ENCODE results near the gene SMIM1. TPM values are rescaled to one million over a fixed set of nuclear protein-coding genes. Genes with fewer than 3 reads are reported as not detected.

The SMIM1 gene
- total and polyA plus RNA-seq, 2 donors (not counting 1 experiment from before 2014, with no cell fraction given) = 2.0 TPM; not detected in 1

- no peaks in the 10 kb centered on the region for H3K4me1 ChIP-seq (ENCODE audit: control insufficient read depth, extremely low read depth, insufficient read depth, low read length)
- H3K4me3 ChIP-seq (replicated peaks in 1 of 4; ENCODE audit: control extremely low read depth in 1 of 4, insufficient read depth in 1 of 4, low read depth in 3 of 4, low read length in 4 of 4) = no peak overlapping the region
- DNase-seq (ENCODE audit: low read depth in 2 of 2) = no peak
- H3K27me3 ChIP-seq (ENCODE audit: control insufficient read depth, insufficient read depth, low read length) = no peaks in the 10 kb centered on the region
- H3K9ac ChIP-seq (ENCODE audit: insufficient read depth, low read length) = no peak overlapping the region
- no peak overlapping the region for H3K27ac ChIP-seq (ENCODE audit: insufficient read depth, low read length)
- H3K36me3 ChIP-seq (ENCODE audit: control insufficient read depth, insufficient read depth, low read length) = peaks cover 24% of the 10 kb centered on the region
- H2AFZ ChIP-seq (ENCODE audit: low read length) = no peak overlapping the region
- H3K9me3 ChIP-seq (ENCODE audit: control insufficient read depth, insufficient read depth, low read depth, low read length) = no peaks in the 10 kb centered on the region
- TF ChIP-seq EZH2 (IDR thresholded peaks at IDR 0.05; ENCODE audit: low read length, missing control alignments) = no peak
- TF ChIP-seq, protein P1, sequence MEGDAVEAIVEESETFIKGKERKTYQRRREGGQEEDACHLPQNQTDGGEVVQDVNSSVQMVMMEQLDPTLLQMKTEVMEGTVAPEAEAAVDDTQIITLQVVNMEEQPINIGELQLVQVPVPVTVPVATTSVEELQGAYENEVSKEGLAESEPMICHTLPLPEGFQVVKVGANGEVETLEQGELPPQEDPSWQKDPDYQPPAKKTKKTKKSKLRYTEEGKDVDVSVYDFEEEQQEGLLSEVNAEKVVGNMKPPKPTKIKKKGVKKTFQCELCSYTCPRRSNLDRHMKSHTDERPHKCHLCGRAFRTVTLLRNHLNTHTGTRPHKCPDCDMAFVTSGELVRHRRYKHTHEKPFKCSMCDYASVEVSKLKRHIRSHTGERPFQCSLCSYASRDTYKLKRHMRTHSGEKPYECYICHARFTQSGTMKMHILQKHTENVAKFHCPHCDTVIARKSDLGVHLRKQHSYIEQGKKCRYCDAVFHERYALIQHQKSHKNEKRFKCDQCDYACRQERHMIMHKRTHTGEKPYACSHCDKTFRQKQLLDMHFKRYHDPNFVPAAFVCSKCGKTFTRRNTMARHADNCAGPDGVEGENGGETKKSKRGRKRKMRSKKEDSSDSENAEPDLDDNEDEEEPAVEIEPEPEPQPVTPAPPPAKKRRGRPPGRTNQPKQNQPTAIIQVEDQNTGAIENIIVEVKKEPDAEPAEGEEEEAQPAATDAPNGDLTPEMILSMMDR (conservative IDR thresholded peaks at IDR 0.05 in 1 of 2, IDR thresholded peaks at IDR 0.05 in 1 of 2; ENCODE audit: low read depth in 1 of 2, low read length in 2 of 2) = no peak
- no peaks in the 10 kb centered on the region for H4K20me1 ChIP-seq (ENCODE audit: control insufficient read depth, extremely low read depth, insufficient read depth, low read length)
- H3K4me2 ChIP-seq (ENCODE audit: extremely low read depth, insufficient read depth, low read length) = no peak overlapping the region
- peaks cover 14% of the 10 kb centered on the region for H3K79me2 ChIP-seq (ENCODE audit: control insufficient read depth, insufficient read depth, low read length)
Observed at GRCh38 chr1:3783651-3784474, 11.3 kb downstream of the SMIM1 start.

- no peak overlapping the region for H2AFZ ChIP-seq (ENCODE audit: low read length)
- no peak overlapping the region for H3K9ac ChIP-seq (ENCODE audit: insufficient read depth, low read length)
- DNase-seq (ENCODE audit: low read depth in 2 of 2) = no peak
- no peak overlapping the region for H3K4me3 ChIP-seq (replicated peaks in 1 of 4; ENCODE audit: control extremely low read depth in 1 of 4, insufficient read depth in 1 of 4, low read depth in 3 of 4, low read length in 4 of 4)
- TF ChIP-seq, protein P1 (conservative IDR thresholded peaks at IDR 0.05 in 1 of 2, IDR thresholded peaks at IDR 0.05 in 1 of 2; ENCODE audit: low read depth in 1 of 2, low read length in 2 of 2) = no peak
- TF ChIP-seq EZH2 (IDR thresholded peaks at IDR 0.05; ENCODE audit: low read length, missing control alignments) = no peak
- no peak overlapping the region for H3K27ac ChIP-seq (ENCODE audit: insufficient read depth, low read length)
- no peaks in the 10 kb centered on the region for H3K9me3 ChIP-seq (ENCODE audit: control insufficient read depth, insufficient read depth, low read depth, low read length)
- no peaks in the 10 kb centered on the region for H4K20me1 ChIP-seq (ENCODE audit: control insufficient read depth, extremely low read depth, insufficient read depth, low read length)
- H3K27me3 ChIP-seq (ENCODE audit: control insufficient read depth, insufficient read depth, low read length) = no peaks in the 10 kb centered on the region
- peaks cover 24% of the 10 kb centered on the region for H3K79me2 ChIP-seq (ENCODE audit: control insufficient read depth, insufficient read depth, low read length)
- H3K4me1 ChIP-seq (ENCODE audit: control insufficient read depth, extremely low read depth, insufficient read depth, low read length) = no peaks in the 10 kb centered on the region
- no peak overlapping the region for H3K4me2 ChIP-seq (ENCODE audit: extremely low read depth, insufficient read depth, low read length)
- peaks cover 21% of the 10 kb centered on the region for H3K36me3 ChIP-seq (ENCODE audit: control insufficient read depth, insufficient read depth, low read length)
Observed at GRCh38 chr1:3785045-3785444, 12.5 kb downstream of the SMIM1 start.

DNA sequence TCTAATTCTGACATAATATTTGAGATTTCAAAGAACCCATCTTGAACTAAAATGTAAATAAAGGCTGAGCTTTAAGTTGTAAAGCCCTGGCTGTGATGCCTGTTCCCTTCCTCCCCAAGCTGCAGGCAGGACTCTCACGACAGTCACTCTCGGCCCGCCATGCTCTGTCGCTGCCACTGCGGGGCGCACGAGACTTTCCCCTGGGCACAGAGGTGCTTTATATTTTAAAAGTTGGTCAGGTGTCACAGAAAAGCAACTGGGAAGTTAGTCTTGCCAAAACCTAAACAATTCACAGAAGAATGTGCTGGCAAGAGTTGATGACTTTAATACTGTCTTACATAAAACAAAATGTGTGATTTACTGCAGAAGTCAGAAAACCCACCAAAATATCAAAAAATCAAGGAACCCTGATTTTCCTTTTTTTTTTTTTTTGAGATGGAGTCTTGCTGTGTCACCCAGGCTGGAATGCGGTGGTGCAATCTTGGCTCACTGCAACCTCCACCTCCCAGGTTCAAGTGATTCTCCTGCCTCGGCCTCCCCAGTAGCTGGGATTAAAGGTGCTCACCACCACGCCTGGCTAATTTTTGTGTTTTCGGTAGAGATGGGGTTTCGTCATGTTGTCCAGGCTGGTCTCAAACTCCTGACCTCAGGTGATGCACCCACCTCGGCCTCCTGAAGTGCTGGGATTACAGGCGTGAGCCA is 13.1 kb downstream of the SMIM1 start:
- TF ChIP-seq EZH2 (IDR thresholded peaks at IDR 0.05; ENCODE audit: low read length, missing control alignments) = no peak
- TF ChIP-seq, protein P1 (conservative IDR thresholded peaks at IDR 0.05 in 1 of 2, IDR thresholded peaks at IDR 0.05 in 1 of 2; ENCODE audit: low read depth in 1 of 2, low read length in 2 of 2) = peak; percentile 12 to 38
- Histone ChIP-seq H3K27ac (ENCODE audit: insufficient read depth, low read length) (no peak overlapping the region), H4K20me1 (ENCODE audit: control insufficient read depth, extremely low read depth, insufficient read depth, low read length) (no peaks in the 10 kb centered on the region), H3K4me2 (ENCODE audit: extremely low read depth, insufficient read depth, low read length) (no peak overlapping the region), H3K9ac (ENCODE audit: insufficient read depth, low read length) (no peak overlapping the region), H3K9me3 (ENCODE audit: control insufficient read depth, insufficient read depth, low read depth, low read length) (no peaks in the 10 kb centered on the region), H3K4me1 (ENCODE audit: control insufficient read depth, extremely low read depth, insufficient read depth, low read length) (no peaks in the 10 kb centered on the region), H3K4me3 (replicated peaks in 1 of 4; ENCODE audit: control extremely low read depth in 1 of 4, insufficient read depth in 1 of 4, low read depth in 3 of 4, low read length in 4 of 4) (no peak overlapping the region), H3K27me3 (ENCODE audit: control insufficient read depth, insufficient read depth, low read length) (no peaks in the 10 kb centered on the region), H3K36me3 (ENCODE audit: control insufficient read depth, insufficient read depth, low read length) (peaks cover 21% of the 10 kb centered on the region), H3K79me2 (ENCODE audit: control insufficient read depth, insufficient read depth, low read length) (peaks cover 30% of the 10 kb centered on the region), H2AFZ (ENCODE audit: low read length) (no peak overlapping the region)
- no peak for DNase-seq (ENCODE audit: low read depth in 2 of 2)

Measured in fibroblast of lung (primary cell).